HG03342 (cell line): ENCODE data around the gene RASA3.
A peak's percentile ranks its signal among the peaks of the same experiment; 100 is the strongest.
"Not testable (repeated sequence)": the region's sequence is repeated elsewhere in the genome, so short reads cannot be mapped to it uniquely, and the experiment has no call there.

ENCODE experiments used
- ATAC-seq: cut with Tn5 transposase; IDR thresholded peaks from one replicate; pipeline ENCODE4 v1.9.1; 2021; ENCODE audit warnings: mild to moderate bottlenecking, moderate library complexity; ENCODE audit not compliant: unreplicated experiment

Gene RASA3

DNA sequence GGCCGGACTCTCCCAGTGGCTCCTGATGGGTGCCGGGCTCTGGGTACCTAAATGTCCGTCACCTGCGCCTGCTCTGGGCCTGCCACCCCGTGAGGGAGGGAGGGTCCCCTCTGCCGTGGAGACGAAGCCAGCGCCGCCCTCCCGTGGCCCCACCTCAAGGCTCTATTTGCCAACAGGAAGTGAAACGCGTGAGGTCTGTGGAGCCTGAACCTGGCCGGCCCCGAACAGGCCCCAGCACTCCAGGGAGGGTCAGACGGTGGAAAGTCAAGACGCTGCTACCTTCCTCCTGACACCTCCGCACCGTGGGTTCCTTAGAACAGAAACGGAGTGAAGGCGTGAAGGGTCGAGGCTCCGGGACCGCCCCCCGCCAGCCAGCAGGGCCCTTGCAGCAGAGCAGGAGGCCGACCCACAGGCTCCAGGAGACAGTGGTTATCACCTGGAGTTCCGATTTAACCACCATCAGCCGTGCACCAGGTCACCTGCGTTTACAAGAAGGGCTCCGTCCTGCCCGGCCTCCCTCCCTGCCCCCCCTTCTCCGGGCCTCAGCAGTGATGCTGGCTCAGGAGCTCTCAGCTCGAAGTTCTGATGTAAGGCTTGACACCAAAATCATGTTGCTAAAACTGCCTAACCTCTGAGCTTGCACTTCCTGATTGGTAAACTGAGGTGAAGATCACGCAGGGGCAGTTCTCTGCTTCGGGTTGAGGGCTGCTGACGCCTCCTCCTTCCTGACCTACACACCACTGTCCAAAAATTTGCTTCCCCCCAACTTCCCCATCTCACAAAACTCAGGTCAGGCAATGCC, 107.6 kb downstream of the RASA3 start:
- ATAC-seq = peak; percentile 87

- no peak for ATAC-seq
Observed at GRCh38 chr13:114023716-114024602, 108.5 kb downstream of the RASA3 start.

GRCh38 chr13:114022876-114023275, 109.5 kb downstream of the RASA3 start:
- ATAC-seq = no peak

DNA sequence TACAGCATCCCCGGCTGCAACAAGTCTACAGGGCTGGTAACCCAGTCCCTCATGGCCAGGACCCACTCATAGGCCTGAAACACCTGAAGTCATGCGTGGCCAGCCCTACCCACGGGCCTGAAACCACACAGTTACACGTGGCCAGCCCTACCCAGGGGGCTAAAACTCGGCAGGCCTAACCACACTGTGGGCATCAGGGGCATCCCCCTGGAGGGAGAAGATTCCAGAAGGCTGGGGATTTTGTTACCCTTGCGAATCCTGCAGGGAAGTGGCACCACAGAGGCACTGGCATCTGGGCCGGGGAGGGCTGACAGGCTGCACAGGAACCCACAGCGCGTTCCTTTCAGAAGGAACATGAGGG, 110.1 kb downstream of the RASA3 start:
- ATAC-seq = no peak

- ATAC-seq = no peak
Observed at GRCh38 chr13:114021464-114022308, 110.7 kb downstream of the RASA3 start.

GRCh38 chr13:114020750-114021463, 111.5 kb downstream of the RASA3 start:
- no peak for ATAC-seq

GRCh38 chr13:114020134-114020533, 112.3 kb downstream of the RASA3 start:
- not testable (repeated sequence) for ATAC-seq

DNA sequence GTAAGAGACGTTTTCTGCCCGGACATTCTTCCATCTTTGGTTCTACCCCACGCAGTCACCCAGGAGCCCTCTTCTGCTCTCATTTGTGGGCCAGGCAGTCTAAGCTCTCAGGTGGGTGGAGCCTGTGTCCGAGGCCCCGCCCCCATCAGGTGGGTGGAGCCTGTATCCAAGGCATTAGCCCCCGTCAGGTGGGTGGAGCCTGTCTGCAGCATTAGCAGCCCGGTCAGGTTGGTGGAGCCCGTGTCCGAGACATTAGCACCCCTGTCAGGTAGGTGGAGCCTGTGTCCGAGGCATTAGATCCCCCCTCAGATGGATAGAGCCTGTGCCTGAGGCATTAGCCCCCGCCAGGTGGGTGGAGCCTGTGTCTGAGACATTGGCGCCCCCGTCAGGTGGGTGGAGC, 113.1 kb downstream of the RASA3 start:
- no peak for ATAC-seq

GRCh38 chr13:114018461-114019055, 113.9 kb downstream of the RASA3 start:
- ATAC-seq = no peak

DNA sequence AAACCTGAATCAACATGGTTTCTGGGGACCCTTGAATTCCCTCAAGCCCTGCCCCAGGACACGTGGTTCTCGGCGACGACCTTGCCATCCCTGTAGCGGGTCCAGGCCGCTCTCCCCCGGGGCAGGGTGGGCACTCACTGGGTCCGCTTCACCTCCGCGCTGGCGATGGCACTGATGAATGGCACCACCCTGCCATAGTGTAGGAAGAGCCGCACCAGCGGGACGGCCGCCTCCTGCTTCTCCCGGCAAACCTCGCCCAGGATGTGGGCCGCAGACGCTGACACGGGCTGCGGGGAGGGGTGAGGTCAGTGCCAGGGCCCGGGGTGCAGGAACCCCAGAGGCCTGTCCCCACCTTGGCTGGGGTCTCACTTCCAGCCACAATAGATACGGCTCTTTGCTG, 114.5 kb downstream of the RASA3 start:
- ATAC-seq = no peak

GRCh38 chr13:114017028-114017630, 115.3 kb downstream of the RASA3 start:
- no peak for ATAC-seq

- no peak for ATAC-seq
Observed at GRCh38 chr13:114016321-114017027, 115.9 kb downstream of the RASA3 start.

GRCh38 chr13:114015969-114016295, 116.5 kb downstream of the RASA3 start:
- ATAC-seq = no peak

- no peak for ATAC-seq
Observed at GRCh38 chr13:114015111-114015968, 117.1 kb downstream of the RASA3 start.

DNA sequence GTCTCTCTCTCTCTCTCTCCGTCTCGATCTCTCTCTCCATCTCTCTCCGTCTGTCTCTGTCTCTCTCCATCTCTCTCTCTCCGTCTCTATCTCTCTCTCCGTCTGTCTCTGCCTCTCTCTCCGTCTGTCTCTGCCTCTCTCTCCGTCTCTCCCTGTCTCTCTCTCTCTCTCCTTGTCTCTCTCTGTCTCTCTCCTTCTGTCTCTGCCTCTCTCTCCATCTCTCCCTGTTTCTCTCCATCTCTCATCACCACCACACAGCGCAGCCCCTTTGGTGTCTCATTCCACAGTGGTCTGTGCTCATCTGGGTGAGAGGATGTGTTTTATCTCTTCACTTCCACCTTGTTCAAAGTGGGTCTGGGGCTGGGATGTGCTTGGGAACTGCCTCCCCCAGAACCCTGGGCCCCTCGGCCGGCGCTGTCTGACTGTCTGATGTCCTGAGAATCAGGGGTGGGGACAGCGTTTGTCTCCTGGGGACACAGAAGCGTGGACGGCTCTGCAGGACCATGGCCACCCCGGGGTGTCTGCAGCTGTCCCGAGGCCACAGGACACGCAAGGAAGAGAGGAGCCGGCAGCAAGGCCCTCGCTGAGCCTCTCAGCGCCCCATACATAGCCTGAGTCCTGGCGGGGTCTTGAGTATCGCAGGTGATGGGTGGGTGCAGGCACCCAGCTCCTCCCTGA, 118.3 kb downstream of the RASA3 start:
- ATAC-seq = no peak

- no peak for ATAC-seq
Observed at GRCh38 chr13:114013336-114013735, 119.1 kb downstream of the RASA3 start.

- no peak for ATAC-seq
Observed at GRCh38 chr13:114012921-114013320, 119.5 kb downstream of the RASA3 start.

- ATAC-seq = no peak
Observed at GRCh38 chr13:114012141-114012540, 120.3 kb downstream of the RASA3 start.
